MV-4-11 (cell line): ENCODE results near the gene CTDSPL.

ENCODE experiments used
- DNase-seq: peaks from one replicate; lab custom pipeline; 2025; lab: John Stamatoyannopoulos, UW

CTDSPL gene

GRCh38 chr3:37891227-37891626 lies 29.5 kb downstream of the CTDSPL start:
- no peak for DNase-seq

DNA sequence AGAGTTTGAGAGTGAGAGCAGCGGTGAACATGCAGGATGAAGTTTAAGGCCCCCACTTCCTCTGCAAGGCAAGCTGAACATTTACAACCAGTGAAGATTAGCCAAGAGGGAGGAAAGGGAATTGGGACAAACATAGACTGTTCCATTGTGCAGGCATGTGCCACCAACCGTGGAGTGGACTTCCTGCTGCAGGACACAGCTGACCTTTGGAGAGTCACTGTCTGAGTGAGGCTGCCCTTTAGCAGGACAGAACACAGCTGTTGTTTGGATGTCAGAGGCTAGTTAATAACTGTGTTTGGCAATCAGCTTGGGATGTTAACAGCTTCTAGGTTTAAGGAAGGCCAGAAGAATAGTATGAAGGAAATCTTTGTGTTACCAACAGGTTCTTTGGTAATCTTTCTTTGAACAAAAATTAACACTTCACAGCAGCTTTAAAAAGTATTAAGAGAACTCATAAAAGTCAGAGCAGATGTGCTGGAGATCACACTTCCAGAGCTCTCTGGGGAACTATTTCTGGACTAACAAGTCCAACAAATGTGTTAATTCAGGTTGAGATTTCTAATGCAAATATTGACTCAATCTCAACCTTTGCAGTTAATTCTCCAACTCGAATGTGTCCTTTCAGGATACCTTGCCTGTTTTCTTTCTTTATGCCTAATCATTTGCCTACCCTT lies 31.4 kb downstream of the CTDSPL start:
- peak; percentile 20 for DNase-seq

GRCh38 chr3:37896827-37897226 lies 35.1 kb downstream of the CTDSPL start:
- DNase-seq: no peak

DNA sequence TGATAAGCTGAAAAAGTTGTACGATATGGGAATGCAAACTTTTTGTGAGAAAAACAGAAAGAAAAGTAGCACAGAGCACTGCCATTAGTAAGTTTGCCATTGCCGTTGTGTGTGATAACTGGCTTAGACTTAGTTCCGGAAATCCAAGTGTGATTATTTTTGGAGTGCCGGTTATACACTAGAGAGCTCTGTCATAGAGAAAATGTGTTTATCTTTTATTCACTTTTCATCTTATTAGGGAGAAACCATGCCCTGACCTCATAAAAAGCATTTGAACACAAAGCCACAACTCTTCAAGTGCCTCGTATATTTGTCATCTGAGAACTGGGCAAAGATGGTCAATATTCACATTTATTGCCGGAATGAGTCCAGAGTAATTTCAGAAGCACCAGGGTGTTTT lies 36.1 kb downstream of the CTDSPL start:
- DNase-seq: no peak

- DNase-seq: no peak
Observed at GRCh38 chr3:37898424-37898823, 36.7 kb downstream of the CTDSPL start.

DNA sequence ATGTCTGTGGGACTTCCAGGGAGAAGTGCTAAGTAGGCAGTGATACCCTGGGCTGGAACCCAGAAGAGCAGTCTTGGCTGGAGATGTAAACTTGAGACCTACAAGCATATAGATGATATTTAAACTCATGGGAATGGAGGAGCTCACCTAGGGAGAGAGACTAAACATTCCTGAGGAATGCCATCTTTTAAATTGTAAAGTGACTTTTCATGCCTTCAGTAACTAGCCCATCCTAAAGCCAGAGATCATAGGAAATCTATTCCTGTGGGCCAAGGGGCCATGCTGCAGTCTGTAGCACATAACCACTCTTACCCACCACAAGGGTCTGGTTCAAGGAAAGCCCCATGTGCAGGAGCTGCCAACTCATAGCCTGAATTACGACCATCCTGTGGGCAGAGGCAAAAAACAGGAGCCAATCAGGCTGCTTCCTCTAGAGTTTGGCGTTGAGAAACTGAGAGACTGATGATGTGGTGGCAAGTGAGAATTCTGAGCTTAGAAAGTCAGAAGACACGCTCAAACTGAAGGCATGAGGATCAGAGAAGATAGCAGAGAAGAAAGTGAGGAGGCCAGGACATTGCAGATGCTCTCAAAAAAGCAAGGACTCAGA lies 37.5 kb downstream of the CTDSPL start:
- peak; percentile 19 for DNase-seq

DNA sequence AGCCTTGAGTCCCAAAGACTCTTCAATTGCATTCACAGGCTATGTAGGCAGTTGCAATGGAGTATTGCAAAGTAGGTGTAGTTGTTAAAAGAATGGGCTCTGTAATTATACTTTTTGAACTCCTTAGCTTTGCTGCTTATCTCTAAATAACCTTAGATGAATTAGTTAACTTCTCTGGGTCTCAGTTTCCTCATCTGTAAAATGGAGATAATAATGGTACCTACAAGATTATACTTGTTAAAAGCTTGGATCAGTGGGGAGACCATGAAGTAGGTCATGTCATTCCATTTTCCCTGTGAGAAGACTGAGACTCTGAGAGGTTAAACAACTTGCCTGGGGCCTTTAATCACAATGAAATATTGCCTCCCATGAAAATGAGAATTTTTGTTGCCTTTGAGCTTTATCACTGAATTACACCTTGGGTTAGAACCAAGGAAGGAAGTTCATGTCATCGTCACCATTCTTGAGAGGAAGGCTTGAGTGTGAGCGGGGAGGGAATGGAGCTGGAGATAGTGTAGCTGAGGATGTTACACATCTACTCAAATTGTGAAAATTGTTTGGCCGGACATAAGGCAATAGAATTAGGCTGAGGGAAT lies 38.1 kb downstream of the CTDSPL start:
- DNase-seq: no peak

GRCh38 chr3:37901721-37902120 lies 40.0 kb downstream of the CTDSPL start:
- peak; percentile 31 for DNase-seq

DNA sequence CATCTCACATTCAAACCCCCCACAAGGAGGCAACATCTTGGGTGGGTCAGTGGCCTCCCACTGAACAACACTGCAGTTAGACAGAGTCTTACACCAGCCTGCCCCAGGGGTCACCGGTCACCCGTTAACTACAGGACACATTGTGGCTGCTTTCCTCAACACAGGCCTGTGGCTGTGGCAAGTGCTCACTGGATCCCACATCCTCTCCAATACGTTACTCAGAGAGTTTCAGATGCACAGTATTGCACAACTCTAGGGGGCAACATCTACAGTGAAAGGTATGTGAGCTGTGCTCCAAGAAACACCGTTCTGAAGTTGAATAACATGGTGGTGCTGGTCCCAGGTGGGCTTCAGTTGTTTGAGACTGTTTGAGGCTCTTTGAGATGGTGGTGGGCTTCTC lies 41.0 kb downstream of the CTDSPL start:
- DNase-seq: peak; percentile 90

DNA sequence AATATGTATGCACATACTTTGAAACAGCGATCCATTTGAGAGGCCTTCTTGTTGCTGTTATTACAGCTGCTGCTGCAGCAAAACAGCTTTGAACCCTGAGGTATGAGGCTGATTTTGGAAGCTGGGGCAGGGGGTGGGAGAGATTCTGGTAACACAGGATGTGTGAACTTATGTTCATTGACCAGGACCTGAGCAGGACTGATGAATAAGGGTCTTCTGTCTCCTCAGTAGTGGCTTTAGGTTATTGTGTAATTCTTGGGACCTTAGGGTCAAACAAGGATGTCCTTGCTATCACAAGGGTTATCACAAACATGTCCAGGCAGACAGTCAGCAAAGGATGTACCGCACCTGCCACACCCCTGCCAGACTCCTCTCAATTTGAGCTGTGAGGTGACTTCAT lies 41.6 kb downstream of the CTDSPL start:
- DNase-seq: no peak

- no peak for DNase-seq
Observed at GRCh38 chr3:37903734-37904133, 42.1 kb downstream of the CTDSPL start.

DNA sequence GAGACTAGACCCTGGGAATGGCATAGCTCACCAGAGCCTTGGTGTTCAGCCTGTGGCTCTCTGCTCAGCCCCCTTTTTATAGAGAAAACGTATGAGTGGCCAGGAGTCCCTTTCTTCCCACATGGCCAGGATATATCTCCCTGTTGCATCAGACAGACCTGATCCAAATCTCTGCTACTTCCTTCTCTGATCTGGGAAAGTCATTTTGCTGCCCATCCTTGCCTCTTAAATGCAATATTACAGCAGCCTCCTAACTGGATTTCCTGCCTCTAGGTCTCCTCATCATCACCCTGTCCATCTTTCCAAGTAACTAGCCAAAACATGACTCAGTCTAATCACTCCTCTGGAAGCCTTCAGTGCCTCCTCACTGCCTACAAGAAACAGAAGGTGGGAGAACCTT lies 42.9 kb downstream of the CTDSPL start:
- DNase-seq: no peak

DNA sequence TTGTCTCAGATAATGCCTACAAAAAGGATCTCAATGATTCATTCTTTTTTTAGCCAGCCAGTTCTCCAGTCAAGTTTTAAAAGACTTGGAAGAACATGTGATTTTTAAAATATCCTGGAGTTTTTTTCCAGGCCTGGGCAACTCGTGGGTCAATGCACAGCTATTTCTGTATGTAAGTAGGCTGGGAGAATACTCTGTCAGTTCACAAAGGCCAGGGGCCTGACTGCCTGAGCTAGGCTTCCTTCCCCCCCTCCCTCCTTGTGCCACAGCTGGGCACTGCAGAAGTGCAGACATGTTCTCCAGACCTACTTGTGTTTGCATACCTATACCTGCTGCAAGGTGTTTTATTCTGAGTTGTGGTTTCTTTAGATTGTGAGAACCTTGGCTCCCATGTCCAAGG lies 43.7 kb downstream of the CTDSPL start:
- no peak for DNase-seq

DNA sequence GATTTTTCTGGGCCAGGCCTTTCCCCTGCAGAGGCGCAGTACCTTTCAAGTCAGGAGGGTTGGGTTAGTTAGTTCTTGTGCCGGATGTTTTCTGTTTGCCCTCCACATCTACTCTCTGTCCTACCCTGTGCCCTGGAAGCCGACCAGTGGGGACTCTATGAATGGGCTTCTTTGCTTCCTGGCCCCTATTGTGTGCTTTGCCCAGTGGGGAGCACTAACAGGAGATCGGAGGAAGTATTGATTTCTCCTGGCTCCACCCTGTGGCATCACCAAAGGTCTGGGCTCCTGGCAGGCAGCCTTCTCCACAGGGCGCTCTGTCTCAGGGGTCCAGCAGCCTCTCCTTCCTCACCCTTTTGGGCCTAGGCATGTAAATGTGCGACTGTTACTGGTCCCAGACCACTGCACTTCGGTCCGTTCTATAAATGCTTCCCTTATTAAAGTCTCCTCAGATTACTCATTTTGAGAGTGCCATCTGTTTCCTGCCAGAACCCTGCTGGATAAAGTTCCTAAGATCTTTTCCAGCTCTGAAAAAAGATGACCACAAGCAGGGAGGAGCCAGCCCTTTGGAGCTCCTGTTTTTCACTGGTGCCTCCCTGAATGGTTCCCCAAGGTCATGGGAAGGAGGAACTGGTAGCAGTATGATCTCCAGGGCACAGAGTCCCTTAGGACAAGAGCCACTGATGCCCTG lies 44.5 kb downstream of the CTDSPL start:
- peak; percentile 68 for DNase-seq

- no peak for DNase-seq
Observed at GRCh38 chr3:37906734-37907282, 45.1 kb downstream of the CTDSPL start.

GRCh38 chr3:37907371-37907770 lies 45.7 kb downstream of the CTDSPL start:
- DNase-seq: no peak

GRCh38 chr3:37907906-37908305 lies 46.2 kb downstream of the CTDSPL start:
- DNase-seq: peak; percentile 63

GRCh38 chr3:37909067-37909911 lies 47.6 kb downstream of the CTDSPL start:
- DNase-seq: peak; percentile 45

- no peak for DNase-seq
Observed at GRCh38 chr3:37910671-37911400, 49.2 kb downstream of the CTDSPL start.

GRCh38 chr3:37912052-37912733 lies 50.5 kb downstream of the CTDSPL start:
- peak; percentile 55 for DNase-seq
